Mononuclear cell (primary cell): ENCODE results near the gene DIRAS2. TPM values are rescaled to one million over a fixed set of nuclear protein-coding genes. Genes with fewer than 3 reads are reported as not detected.
"Not testable (repeated sequence)": the region's sequence is repeated elsewhere in the genome, so short reads cannot be mapped to it uniquely, and the experiment has no call there.

Source experiments
- H3K27me3 ChIP-seq: 2 replicates; pipeline ENCODE4 v1.6.0; 2011; ENCODE audit warnings: low read length, control low read depth; ENCODE audit not compliant: insufficient read depth
- H3K4me1 ChIP-seq: 2 replicates; pipeline ENCODE4 v1.5.1; 2011; ENCODE audit warnings: mild to moderate bottlenecking, low read length, control low read depth; ENCODE audit not compliant: insufficient read depth
- H3K4me3 ChIP-seq: 2 replicates; pipeline ENCODE4 v1.5.1; 2011; ENCODE audit warnings: mild to moderate bottlenecking, low read length, moderate library complexity
- H3K9me3 ChIP-seq: 2 replicates; pipeline ENCODE4 v1.5.1; 2011; ENCODE audit warnings: low read depth, mild to moderate bottlenecking, control low read depth, low read length
- total RNA-seq: library from RNA; depleted of rRNA; stranded (reverse); fragments of >200 nt; gene quantifications from one replicate; pipeline ENCODE4 v1.2.3, GENCODE V29; 2012

DIRAS2 gene
- total RNA-seq = not detected

- Histone ChIP-seq H3K9me3 (no peaks in the 10 kb centered on the region), H3K27me3 (peaks cover 56% of the 10 kb centered on the region), H3K4me3 (no peak within 1 kb of the TSS), H3K4me1 (peaks cover 10% of the 10 kb centered on the region)
These were observed at the start of gene DIRAS2 for GRCh38 chr9:90642570-90643539. Gene DIRAS2, minus strand, starts transcription at chr9:90642824. Its CDS starts 28,997 bp downstream, at chr9:90613827.

- H3K27me3 ChIP-seq = no peaks in the 10 kb centered on the region
- no peaks in the 10 kb centered on the region for H3K4me1 ChIP-seq
- H3K9me3 ChIP-seq = no peaks in the 10 kb centered on the region
- no peak overlapping the region for H3K4me3 ChIP-seq
These were observed 42.1 kb upstream of the DIRAS2 start for GRCh38 chr9:90684736-90685135.

DNA sequence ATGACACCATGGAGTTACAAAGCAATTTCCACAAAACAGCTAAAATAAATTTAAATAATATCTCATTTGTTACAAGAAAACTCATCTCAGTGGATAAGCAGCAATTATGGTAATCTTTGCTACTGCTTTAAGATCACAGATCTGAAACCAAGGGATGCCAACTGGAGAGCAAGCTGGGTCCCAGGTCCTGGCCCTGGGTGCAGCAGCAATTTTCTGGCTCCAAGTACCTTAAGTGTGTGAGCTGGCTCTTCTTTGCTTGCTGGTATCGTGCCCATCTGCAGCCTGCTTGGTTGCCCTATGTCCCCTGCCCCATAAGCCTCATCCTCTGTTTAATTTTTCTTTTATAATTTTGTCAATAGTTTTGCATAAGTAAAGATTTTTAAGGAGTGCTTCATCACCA, 41.5 kb upstream of the DIRAS2 start:
- Histone ChIP-seq H3K9me3 (no peaks in the 10 kb centered on the region), H3K4me1 (no peaks in the 10 kb centered on the region), H3K4me3 (no peak overlapping the region), H3K27me3 (no peaks in the 10 kb centered on the region)

- Histone ChIP-seq H3K27me3 (no peaks in the 10 kb centered on the region), H3K4me1 (no peaks in the 10 kb centered on the region), H3K4me3 (no peak overlapping the region), H3K9me3 (no peaks in the 10 kb centered on the region)
These were observed 37.9 kb upstream of the DIRAS2 start for GRCh38 chr9:90680534-90680933.

- H3K4me1 ChIP-seq = no peaks in the 10 kb centered on the region
- H3K9me3 ChIP-seq = no peaks in the 10 kb centered on the region
- peaks cover 3% of the 10 kb centered on the region for H3K27me3 ChIP-seq
- no peak overlapping the region for H3K4me3 ChIP-seq
These were observed 22.4 kb upstream of the DIRAS2 start for GRCh38 chr9:90665072-90665471.

- H3K4me1 ChIP-seq = no peaks in the 10 kb centered on the region
- no peaks in the 10 kb centered on the region for H3K9me3 ChIP-seq
- H3K4me3 ChIP-seq = no peak overlapping the region
- H3K27me3 ChIP-seq = peaks cover 3% of the 10 kb centered on the region
These were observed 17.2 kb upstream of the DIRAS2 start for GRCh38 chr9:90659650-90660364.

DNA sequence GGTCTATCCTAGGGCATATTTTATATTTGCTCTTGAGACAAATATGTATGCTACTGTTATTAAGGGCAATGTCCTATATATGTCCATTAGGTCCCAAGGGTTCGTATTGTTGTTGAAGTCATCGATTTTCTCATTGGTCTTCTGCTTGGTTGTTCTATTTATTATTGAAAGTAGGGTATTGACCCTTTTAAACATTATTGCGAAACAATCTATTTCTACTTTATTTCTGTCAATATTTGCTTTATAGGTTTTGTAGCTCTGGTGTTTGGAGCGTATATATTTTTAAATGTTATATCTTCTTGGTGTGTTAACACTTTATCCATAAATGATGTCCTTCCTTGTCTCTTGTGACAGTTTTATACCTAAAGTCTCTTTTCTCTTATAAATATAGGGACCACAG, 16.2 kb upstream of the DIRAS2 start:
- Histone ChIP-seq H3K9me3 (no peaks in the 10 kb centered on the region), H3K4me1 (no peaks in the 10 kb centered on the region), H3K4me3 (no peak overlapping the region), H3K27me3 (no peaks in the 10 kb centered on the region)

GRCh38 chr9:90658181-90658580, 15.6 kb upstream of the DIRAS2 start:
- Histone ChIP-seq H3K27me3 (no peaks in the 10 kb centered on the region), H3K4me1 (no peaks in the 10 kb centered on the region), H3K9me3 (no peaks in the 10 kb centered on the region), H3K4me3 (no peak overlapping the region)

DNA sequence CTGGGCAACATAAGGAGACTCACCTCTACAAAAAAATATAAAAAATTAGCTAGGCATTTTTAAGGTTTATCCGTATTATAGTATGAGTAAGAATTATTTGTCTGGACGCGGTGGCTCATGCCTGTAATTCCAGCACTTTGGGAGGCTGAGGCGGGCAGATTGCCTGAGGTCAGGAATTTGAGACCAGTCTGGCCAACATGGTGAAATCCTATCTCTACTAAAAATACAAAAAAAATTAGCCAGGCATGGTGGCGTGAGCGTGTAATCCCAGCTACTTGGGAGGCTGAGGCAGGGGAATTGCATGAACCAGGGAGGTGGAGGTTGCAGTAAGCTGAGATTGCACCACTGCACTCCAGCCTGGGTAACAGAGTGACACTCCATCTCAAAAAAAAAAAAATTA, 14.3 kb upstream of the DIRAS2 start:
- not testable (repeated sequence) for H3K27me3 ChIP-seq, H3K4me1 ChIP-seq, H3K9me3 ChIP-seq, H3K4me3 ChIP-seq

- Histone ChIP-seq H3K4me1 (no peaks in the 10 kb centered on the region), H3K27me3 (peaks cover 25% of the 10 kb centered on the region), H3K4me3 (no peak overlapping the region), H3K9me3 (peaks cover 16% of the 10 kb centered on the region)
These were observed 8.6 kb upstream of the DIRAS2 start for GRCh38 chr9:90651246-90651645.

DNA sequence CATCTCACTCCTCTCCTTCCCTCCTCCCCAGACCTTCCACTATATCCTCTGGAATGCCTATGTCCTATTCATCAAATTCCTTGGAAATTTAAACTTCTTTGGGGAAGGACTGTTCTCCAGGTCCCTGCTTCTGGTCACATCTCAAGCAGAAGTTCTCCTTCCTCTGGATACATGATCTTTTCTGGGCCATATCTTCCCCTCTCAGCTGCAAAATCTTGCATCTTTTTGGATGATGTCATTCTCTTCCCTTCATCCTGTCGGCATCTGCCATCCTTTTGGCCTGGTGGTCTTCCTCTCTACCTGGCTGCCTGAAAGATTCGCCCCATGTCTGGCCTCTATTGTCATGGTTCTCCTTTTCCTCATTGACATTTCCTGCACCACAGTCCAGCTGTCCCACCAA, 5.2 kb upstream of the DIRAS2 start:
- no peak overlapping the region for H3K4me3 ChIP-seq
- H3K27me3 ChIP-seq = peaks cover 47% of the 10 kb centered on the region
- H3K9me3 ChIP-seq = peaks cover 16% of the 10 kb centered on the region
- peaks cover 2% of the 10 kb centered on the region for H3K4me1 ChIP-seq

- Histone ChIP-seq H3K27me3 (peaks cover 57% of the 10 kb centered on the region), H3K4me1 (peaks cover 10% of the 10 kb centered on the region), H3K9me3 (peaks cover 8% of the 10 kb centered on the region), H3K4me3 (no peak overlapping the region)
These were observed 3.1 kb upstream of the DIRAS2 start for GRCh38 chr9:90645721-90646120.

- no peaks in the 10 kb centered on the region for H3K9me3 ChIP-seq
- peaks cover 10% of the 10 kb centered on the region for H3K4me1 ChIP-seq
- peaks cover 54% of the 10 kb centered on the region for H3K27me3 ChIP-seq
- H3K4me3 ChIP-seq = no peak overlapping the region
These were observed 638 bp downstream of the DIRAS2 start for GRCh38 chr9:90641884-90642487.

GRCh38 chr9:90641086-90641485, 1.5 kb downstream of the DIRAS2 start:
- H3K4me1 ChIP-seq = peaks cover 10% of the 10 kb centered on the region
- no peak overlapping the region for H3K4me3 ChIP-seq
- no peaks in the 10 kb centered on the region for H3K9me3 ChIP-seq
- peaks cover 48% of the 10 kb centered on the region for H3K27me3 ChIP-seq

DNA sequence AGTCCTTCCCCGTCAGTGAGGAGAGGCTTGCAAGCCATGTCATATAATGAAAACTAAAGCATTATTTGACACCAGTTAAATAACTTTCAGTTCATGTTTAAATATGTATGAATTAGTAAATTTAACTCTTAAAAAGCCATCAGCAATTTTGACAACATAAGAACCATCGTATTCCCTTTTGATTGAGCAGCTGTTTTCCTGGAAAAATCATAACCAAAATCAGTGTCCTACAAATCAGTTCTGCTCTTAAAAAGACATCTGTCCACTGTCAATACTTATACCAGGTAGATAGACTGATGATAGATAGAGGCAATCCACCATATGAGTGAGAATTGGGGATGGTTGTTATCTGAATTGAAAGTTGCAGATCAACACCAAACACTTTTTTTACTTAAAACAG, 2.3 kb downstream of the DIRAS2 start:
- Histone ChIP-seq H3K4me3 (no peak overlapping the region), H3K4me1 (peaks cover 10% of the 10 kb centered on the region), H3K27me3 (peaks cover 48% of the 10 kb centered on the region), H3K9me3 (no peaks in the 10 kb centered on the region)
